Measurements from ENCODE around the gene CCL23.
"Not testable (repeated sequence)": the region's sequence is repeated elsewhere in the genome, so short reads cannot be mapped to it uniquely, and the experiment has no call there.

Gene CCL23

GRCh38 chr17:36000732-36001109 is 17.1 kb downstream of the CCL23 start:
- no peak for TF ChIP-seq JUND (IDR thresholded peaks at IDR 0.05; ENCODE audit: low read depth)
- peak in 1 of 2 experiments; percentile 27 for DNase-seq (ENCODE audit: low read depth in 1 of 2, low spot score in 1 of 2)
- in situ Hi-C loops (cut with HindIII; ENCODE audit: low pct_unique_long_range_greater_than_20kb, low sequenced_read_pairs), result no loop called here

- in situ Hi-C loops (cut with HindIII; ENCODE audit: low pct_unique_long_range_greater_than_20kb, low sequenced_read_pairs), result no loop called here
- TF ChIP-seq JUND (IDR thresholded peaks at IDR 0.05; ENCODE audit: low read depth), result no peak
- DNase-seq (ENCODE audit: low read depth in 1 of 2, low spot score in 1 of 2), result no peak
Measured at GRCh38 chr17:35998756-35999155, 19.0 kb downstream of the CCL23 start.

- TF ChIP-seq JUND (IDR thresholded peaks at IDR 0.05; ENCODE audit: low read depth), result no peak
- no peak for DNase-seq (ENCODE audit: low read depth in 1 of 2, low spot score in 1 of 2)
- in situ Hi-C loops (cut with HindIII; ENCODE audit: low pct_unique_long_range_greater_than_20kb, low sequenced_read_pairs), result no loop called here
Measured at GRCh38 chr17:35998018-35998545, 19.7 kb downstream of the CCL23 start.

DNA sequence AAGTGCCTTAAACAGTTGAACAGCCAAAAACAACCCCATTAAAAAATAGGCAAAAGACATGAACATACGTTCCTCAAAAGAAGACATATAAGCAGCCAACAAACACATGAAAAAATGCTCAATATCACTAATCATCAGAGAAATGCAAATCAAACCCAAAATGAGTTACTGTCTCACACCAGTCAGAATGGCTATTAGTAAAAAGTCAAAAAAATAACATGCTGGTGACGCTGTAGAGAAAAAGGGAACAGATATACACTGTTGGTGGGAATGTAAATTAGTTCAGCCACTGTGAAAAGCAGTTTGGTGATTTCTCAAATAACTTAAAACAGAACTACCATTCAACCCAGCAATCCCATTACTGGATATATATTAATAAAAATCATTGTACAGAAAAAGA is 22.4 kb downstream of the CCL23 start:
- in situ Hi-C loops (cut with HindIII; ENCODE audit: low pct_unique_long_range_greater_than_20kb, low sequenced_read_pairs); DNase-seq (ENCODE audit: low read depth in 1 of 2, low spot score in 1 of 2): not testable (repeated sequence)

GRCh38 chr17:35991075-35991474 is 26.7 kb downstream of the CCL23 start:
- no peak for TF ChIP-seq JUND (IDR thresholded peaks at IDR 0.05; ENCODE audit: low read depth)
- no peak for DNase-seq (ENCODE audit: low read depth in 1 of 2, low spot score in 1 of 2)
- in situ Hi-C loops (cut with HindIII; ENCODE audit: low pct_unique_long_range_greater_than_20kb, low sequenced_read_pairs), result no loop called here

DNA sequence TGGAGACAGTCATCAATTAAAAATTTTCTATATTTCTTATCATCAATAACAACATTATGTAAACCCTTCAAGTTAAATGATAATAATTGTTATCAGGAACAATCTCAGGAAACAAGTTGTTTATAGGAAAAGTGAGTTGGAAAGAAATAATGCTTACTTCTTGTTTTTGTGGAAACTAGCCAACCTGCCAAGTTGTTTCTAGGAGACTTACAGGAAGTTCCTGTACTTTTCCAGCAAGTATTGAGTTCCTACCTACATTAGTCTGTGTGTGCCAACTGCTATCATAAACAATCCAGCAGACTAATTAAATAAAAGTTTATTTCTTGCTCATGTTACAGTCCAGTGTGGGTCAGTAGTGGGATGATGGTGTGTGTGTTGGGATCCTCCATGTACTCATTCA is 29.6 kb downstream of the CCL23 start:
- no peak for DNase-seq (ENCODE audit: low read depth in 1 of 2, low spot score in 1 of 2)
- in situ Hi-C loops (cut with HindIII; ENCODE audit: low pct_unique_long_range_greater_than_20kb, low sequenced_read_pairs), result no loop called here
- TF ChIP-seq JUND (IDR thresholded peaks at IDR 0.05; ENCODE audit: low read depth), result no peak

DNA sequence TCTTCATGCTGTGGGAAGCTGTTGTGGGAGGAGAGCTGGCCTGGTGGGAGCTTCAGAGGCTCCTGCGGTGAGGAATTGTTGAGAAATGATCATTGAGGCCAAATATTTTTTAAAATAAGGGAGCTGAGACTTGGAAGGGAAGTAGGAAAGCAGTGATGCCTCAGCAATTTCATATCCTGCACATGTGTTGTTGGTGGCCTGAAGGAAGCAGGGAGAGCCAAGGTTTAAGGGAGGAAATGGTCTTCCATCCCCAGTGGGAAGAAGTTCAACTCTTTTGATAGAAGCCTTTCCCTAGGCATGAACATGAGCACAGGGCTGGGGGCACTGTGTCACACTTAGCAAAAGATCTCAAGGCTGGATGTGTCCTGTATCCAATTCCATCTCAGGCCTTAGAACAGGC is 31.1 kb downstream of the CCL23 start, which contains the start of gene CCL14:
CCL14 (minus strand) TSS at position 87 of the 400 bp plus-strand sequence; CDS start at position 7, 80 bp downstream.
- TF ChIP-seq JUND (IDR thresholded peaks at IDR 0.05; ENCODE audit: low read depth), result no peak
- in situ Hi-C loops (cut with HindIII; ENCODE audit: low pct_unique_long_range_greater_than_20kb, low sequenced_read_pairs), result no loop called here

DNA sequence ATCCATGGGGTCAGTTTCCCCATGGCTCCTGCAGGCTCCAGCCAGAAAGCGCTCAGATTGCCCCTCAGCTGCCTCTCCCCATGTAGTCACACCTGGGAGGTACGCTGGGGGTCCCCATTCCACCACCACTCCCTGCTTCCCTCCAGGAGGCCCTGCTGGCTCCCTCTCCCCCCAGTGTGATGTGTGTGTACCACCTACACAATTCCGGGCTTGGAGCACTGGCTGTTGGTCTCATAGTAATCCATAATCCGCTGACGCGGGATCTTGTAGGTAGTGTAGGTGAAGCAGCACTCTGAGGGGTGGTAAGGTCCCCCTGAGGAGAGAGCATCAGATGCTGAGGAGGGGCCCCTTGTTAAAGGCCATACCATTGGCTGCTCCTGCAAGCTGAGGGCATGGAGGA is 33.6 kb downstream of the CCL23 start:
- in situ Hi-C loops (cut with HindIII; ENCODE audit: low pct_unique_long_range_greater_than_20kb, low sequenced_read_pairs), result no loop called here
- no peak for DNase-seq (ENCODE audit: low read depth in 1 of 2, low spot score in 1 of 2)
- no peak for TF ChIP-seq JUND (IDR thresholded peaks at IDR 0.05; ENCODE audit: low read depth)

More for the DNA sequence above, 31.1 kb downstream of the CCL23 start, which contains the start of gene CCL14:
- no peak for DNase-seq (ENCODE audit: low read depth in 1 of 2, low spot score in 1 of 2)

DNA sequence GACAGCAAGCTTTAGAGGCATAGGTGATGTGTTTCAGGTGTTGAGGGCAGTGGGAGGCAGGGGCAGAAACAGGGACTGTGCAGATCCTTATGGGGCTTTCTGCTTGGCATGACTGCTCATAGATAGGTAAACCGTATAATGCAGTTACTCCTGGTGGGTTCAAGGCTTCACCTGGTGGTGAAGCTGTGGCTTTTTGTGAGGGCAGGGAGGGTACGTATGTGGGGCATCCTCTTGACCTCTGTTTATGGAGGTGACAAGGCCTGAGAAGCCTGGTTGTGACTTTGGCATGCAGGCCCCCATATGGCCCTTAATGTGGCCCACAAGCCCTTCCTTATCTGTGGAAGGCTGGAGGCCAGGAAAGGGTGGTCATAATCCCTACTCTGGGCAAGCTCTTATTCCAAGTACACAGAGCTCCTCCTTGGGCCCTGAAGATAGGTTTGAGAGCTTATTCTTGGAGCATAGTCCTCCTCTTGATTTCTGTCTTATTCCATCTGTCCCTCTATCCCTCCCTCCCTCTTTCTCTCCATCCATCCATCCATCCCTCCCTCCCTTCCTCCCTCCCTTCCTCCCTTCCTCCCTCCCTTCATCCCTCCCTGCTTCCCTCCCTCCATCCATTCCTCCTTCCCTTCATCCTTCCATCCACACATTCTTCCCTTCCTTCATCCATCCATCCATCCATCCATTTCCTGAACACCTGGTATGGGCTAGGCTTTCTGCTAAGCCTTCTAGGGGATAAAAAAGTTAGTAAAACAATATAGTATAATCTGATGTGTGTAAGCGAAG is 35.2 kb downstream of the CCL23 start:
- in situ Hi-C loops (cut with HindIII; ENCODE audit: low pct_unique_long_range_greater_than_20kb, low sequenced_read_pairs), result no loop called here
- DNase-seq (ENCODE audit: low read depth in 1 of 2, low spot score in 1 of 2), result no peak

GRCh38 chr17:35981908-35982330 is 35.9 kb downstream of the CCL23 start:
- DNase-seq (ENCODE audit: low read depth in 1 of 2, low spot score in 1 of 2), result no peak
- TF ChIP-seq JUND (IDR thresholded peaks at IDR 0.05; ENCODE audit: low read depth), result no peak
- in situ Hi-C loops (cut with HindIII; ENCODE audit: low pct_unique_long_range_greater_than_20kb, low sequenced_read_pairs), result no loop called here

More for the DNA sequence above, 35.2 kb downstream of the CCL23 start:
- TF ChIP-seq JUND (IDR thresholded peaks at IDR 0.05; ENCODE audit: low read depth), result no peak

DNA sequence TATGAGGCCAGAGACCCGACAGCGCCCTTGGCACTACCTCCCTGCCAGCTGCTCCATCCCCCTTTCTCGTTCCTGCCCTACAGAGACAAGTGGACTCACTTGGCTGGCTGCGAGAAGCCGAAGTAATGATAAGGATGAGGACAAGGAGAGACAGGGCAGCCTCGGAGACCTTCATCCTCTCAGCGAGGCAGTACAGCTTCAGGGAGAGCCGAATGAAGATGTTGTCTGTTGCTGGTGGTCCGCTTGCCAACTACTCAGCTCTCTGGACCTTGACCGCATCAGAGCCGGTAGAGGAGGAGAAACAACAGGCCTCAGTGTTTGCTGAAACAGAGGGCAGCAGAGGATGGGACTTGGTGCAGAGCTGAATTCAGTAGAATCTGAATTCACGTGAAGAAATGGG is 36.5 kb downstream of the CCL23 start, which contains the start of gene CCL16:
CCL16 (minus strand) TSS at position 252 of the 400 bp plus-strand sequence; CDS start at position 175, 77 bp downstream.
- no peak for TF ChIP-seq JUND (IDR thresholded peaks at IDR 0.05; ENCODE audit: low read depth)
- in situ Hi-C loops (cut with HindIII; ENCODE audit: low pct_unique_long_range_greater_than_20kb, low sequenced_read_pairs), result no loop called here
- DNase-seq (ENCODE audit: low read depth in 1 of 2, low spot score in 1 of 2), result no peak

DNA sequence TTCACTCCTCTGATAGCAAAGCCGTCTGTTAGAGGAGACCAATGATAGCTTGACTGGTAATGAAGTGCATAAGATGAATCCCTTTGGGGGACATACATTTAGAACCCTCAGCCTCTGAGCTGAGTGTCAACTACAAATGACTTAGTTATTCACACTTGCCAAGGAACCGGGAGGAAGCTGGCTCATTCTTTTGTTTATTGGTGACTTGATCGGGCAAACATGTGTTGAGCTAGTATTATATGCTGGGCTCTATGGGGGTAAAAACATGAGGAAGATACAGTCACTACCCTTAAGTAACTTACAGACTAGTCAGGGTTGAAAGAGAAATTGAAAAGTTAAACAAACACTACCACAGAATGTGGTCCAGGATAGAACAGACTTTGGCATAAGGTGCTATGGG is 39.4 kb downstream of the CCL23 start:
- in situ Hi-C loops (cut with HindIII; ENCODE audit: low pct_unique_long_range_greater_than_20kb, low sequenced_read_pairs), result no loop called here
- DNase-seq (ENCODE audit: low read depth in 1 of 2, low spot score in 1 of 2), result no peak

DNA sequence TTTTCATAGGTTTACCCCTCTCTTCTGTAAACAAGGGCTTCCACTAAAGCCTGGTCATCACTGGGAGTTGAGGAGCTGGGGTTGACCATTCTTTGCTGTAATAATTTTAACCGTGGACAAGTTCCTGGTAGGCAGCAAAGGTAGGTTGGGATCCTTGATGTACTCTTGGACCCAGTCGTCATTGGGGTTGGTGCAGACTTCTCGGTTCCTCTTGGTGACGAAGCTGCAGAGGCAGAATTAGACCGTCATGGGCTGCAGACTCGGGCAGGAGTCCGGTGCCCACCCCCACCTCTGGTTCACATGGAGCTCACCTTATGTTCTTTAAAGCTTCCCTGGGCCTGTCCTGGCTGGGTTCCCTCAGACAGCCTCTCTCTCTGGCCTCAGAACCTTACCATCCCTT is 40.3 kb downstream of the CCL23 start:
- no peak for DNase-seq (ENCODE audit: low read depth in 1 of 2, low spot score in 1 of 2)
- in situ Hi-C loops (cut with HindIII; ENCODE audit: low pct_unique_long_range_greater_than_20kb, low sequenced_read_pairs), result no loop called here
- TF ChIP-seq JUND (IDR thresholded peaks at IDR 0.05; ENCODE audit: low read depth), result no peak

More for the DNA sequence above, 39.4 kb downstream of the CCL23 start:
- no peak for TF ChIP-seq JUND (IDR thresholded peaks at IDR 0.05; ENCODE audit: low read depth)

Data from T47D (cell line).